Cardiac fibroblast (primary cell): ENCODE data around the gene SFTPD.
A peak's percentile ranks its signal among the peaks of the same experiment; 100 is the strongest.
"Not testable (repeated sequence)": the region's sequence is repeated elsewhere in the genome, so short reads cannot be mapped to it uniquely, and the experiment has no call there.

Experiments
- DNase-seq, 2 donors: peaks; one replicate each; pipeline versions ENCODE4 v3.0.0 to v3.0.0-alpha.2; 2010; ENCODE audit warnings: low read depth in 2 of 2
- H3K4me3 ChIP-seq, 2 donors: replicated peaks in 1 of 2; 1 replicate in 1 of 2; 2 replicates in 1 of 2; pipeline ENCODE4 v1.5.1; 2011; ENCODE audit warnings: low read depth in 2 of 2, low read length in 2 of 2, mild to moderate bottlenecking in 2 of 2, moderate library complexity in 1 of 2
- TF ChIP-seq, protein P1 (sequence below): IDR thresholded peaks from one replicate; pipeline ENCODE4 v1.5.1; 2011; ENCODE audit warnings: low read depth, mild to moderate bottlenecking, low read length, inconsistent platforms

Gene SFTPD

DNA sequence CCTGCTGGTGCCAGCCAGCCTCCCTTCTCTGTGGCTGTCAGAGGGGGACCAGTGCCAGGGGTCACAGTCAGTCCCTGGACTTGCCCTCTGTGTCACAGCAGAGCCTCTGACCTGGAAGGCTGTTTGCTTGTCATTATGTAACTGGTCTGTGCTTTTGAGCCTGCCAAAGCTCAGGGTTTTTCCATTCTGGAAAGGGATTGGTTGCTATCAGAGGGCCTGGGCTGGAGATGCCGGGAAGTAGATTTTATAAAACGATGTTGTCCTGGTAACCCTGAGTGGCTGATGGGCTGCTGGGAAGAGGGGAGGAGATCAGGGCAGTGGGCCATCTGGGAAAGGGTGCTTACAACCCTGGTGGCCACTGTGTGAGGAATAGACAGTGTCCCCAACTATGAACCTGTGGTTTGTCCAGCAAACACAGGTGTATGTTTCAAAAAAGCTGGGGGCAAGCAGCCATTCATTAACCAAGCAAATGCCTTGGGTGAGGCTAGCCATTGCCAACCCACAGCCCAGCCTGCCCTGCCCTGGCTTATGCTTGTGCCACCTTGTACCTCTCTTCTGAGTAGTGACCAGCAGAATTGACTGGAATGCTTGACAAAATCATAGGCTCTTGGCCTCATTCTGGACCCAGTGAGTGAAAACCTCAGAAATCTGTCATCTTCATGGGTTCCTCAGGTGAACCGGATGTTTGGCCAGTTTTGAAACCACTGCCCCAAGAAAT lies 21.6 kb downstream of the SFTPD start:
- DNase-seq = no peak
- TF ChIP-seq, protein P1, sequence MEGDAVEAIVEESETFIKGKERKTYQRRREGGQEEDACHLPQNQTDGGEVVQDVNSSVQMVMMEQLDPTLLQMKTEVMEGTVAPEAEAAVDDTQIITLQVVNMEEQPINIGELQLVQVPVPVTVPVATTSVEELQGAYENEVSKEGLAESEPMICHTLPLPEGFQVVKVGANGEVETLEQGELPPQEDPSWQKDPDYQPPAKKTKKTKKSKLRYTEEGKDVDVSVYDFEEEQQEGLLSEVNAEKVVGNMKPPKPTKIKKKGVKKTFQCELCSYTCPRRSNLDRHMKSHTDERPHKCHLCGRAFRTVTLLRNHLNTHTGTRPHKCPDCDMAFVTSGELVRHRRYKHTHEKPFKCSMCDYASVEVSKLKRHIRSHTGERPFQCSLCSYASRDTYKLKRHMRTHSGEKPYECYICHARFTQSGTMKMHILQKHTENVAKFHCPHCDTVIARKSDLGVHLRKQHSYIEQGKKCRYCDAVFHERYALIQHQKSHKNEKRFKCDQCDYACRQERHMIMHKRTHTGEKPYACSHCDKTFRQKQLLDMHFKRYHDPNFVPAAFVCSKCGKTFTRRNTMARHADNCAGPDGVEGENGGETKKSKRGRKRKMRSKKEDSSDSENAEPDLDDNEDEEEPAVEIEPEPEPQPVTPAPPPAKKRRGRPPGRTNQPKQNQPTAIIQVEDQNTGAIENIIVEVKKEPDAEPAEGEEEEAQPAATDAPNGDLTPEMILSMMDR = no peak
- no peak overlapping the region for H3K4me3 ChIP-seq

DNA sequence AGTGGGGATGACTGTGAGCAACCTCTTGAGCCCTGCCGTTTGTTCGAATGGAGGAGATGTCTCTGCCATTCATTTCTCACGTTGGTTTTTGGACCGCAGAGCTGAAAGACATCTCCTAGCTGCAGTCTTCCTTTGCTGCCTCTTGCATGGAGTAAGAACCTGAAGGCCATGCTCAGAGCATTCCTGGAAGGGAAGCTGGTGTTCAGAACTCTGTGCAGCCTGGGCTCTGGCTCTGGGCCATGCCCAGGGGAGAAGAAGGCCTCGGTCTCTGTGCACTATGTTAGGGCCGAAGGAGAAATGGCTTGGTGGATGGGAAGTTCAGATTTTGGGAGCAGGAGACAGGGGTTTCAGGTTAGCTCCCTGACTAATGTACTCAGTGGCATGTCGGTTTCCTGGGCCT lies 22.9 kb downstream of the SFTPD start:
- DNase-seq = no peak
- TF ChIP-seq, protein P1 = no peak
- no peak overlapping the region for H3K4me3 ChIP-seq

DNA sequence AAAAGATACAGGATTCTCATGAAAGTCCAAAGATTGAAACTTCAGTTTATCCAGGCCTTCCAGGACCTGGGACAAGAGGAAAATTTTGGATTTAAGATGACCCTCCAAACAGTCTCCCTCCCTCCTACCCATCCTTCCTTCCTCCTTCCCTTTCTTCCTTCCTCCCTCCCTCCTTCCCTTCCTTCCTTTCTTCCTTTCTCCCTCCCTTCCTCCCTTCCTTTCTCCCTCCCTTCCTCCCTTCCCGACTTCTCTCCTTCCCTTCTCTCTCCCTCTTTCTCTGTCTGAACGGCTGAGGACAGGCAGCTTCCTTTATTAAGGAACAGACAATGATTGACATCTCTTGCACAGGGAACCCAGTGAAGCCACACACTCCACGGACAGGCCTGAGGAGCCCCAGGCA lies 23.3 kb downstream of the SFTPD start:
- TF ChIP-seq, protein P1 = no peak
- no peak for DNase-seq
- H3K4me3 ChIP-seq = no peak overlapping the region

- TF ChIP-seq, protein P1 = no peak
- DNase-seq = no peak
- H3K4me3 ChIP-seq = no peak overlapping the region
These were observed 25.2 kb downstream of the SFTPD start for GRCh38 chr10:79923669-79924068.

DNA sequence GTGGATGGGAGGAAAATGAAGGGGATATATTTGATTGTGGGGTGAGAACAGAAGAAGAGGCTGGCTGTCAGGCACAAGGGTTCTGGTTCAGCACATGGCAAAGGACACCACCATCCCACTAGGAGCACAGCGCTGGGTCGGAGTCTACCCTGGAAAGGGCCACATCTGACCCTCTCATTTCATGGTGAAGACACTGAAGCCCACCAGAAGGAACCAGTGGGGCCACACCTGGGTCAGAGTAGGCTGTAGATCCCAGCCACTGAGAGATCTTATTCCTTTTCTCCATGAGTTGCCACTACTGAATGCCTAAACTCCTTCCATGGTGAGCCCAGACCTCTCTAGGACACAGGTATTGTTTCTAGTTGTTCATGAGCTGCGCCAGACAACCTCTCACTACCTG lies 25.8 kb downstream of the SFTPD start:
- no peak for DNase-seq
- H3K4me3 ChIP-seq = no peak overlapping the region
- TF ChIP-seq, protein P1 = no peak

- not testable (repeated sequence) for H3K4me3 ChIP-seq, DNase-seq
These were observed 26.9 kb downstream of the SFTPD start for GRCh38 chr10:79922011-79922412.

DNA sequence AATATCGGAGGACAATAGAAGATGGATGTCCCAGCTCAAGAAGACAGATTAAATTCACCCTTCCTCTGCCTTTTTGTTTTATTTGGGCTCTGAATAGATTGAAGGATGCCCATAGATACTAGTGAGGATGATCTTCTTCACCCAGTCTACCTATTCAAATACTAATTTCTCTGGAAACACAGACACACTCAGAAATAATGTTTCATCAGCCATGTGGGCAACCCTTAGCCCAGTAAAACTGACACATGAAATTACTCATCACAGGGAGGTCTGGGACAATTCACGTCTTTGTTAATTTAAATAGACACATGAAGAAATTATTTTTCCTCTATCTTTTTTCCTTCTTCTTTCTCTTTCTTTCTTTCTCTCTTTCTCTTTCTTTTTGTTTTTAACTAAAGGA lies 33.1 kb downstream of the SFTPD start:
- DNase-seq = peak in 1 of 2 donors; percentile 26
- not testable (repeated sequence) for H3K4me3 ChIP-seq

- DNase-seq = peak; percentile 29 to 34
- TF ChIP-seq, protein P1 = peak; percentile 6
- H3K4me3 ChIP-seq = not testable (repeated sequence)
These were observed 34.4 kb downstream of the SFTPD start for GRCh38 chr10:79914512-79914911.
